HG03159 (cell line): ENCODE results near the gene TOR2A.
"Not testable (repeated sequence)": the region's sequence is repeated elsewhere in the genome, so short reads cannot be mapped to it uniquely, and the experiment has no call there.

Experiments
- ATAC-seq: cut with Tn5 transposase; IDR thresholded peaks from one replicate; pipeline ENCODE4 v1.9.1; 2021; ENCODE audit warnings: mild to moderate bottlenecking, moderate library complexity; ENCODE audit not compliant: unreplicated experiment

Gene TOR2A

GRCh38 chr9:127769101-127769500 lies 34.0 kb upstream of the TOR2A start:
- ATAC-seq: no peak

GRCh38 chr9:127768698-127769097 lies 33.6 kb upstream of the TOR2A start:
- no peak for ATAC-seq

GRCh38 chr9:127767909-127768331 lies 32.8 kb upstream of the TOR2A start:
- no peak for ATAC-seq

- ATAC-seq: no peak
Observed at GRCh38 chr9:127767410-127767809, 32.3 kb upstream of the TOR2A start.

- no peak for ATAC-seq
Observed at GRCh38 chr9:127765418-127765817, 30.3 kb upstream of the TOR2A start.

- no peak for ATAC-seq
Observed at GRCh38 chr9:127763918-127764384, 28.9 kb upstream of the TOR2A start.

- ATAC-seq: no peak
Observed at GRCh38 chr9:127762111-127762676, 27.1 kb upstream of the TOR2A start.

GRCh38 chr9:127761491-127761956 lies 26.4 kb upstream of the TOR2A start:
- no peak for ATAC-seq

GRCh38 chr9:127761061-127761460 lies 26.0 kb upstream of the TOR2A start:
- no peak for ATAC-seq

GRCh38 chr9:127758843-127759242 lies 23.7 kb upstream of the TOR2A start:
- no peak for ATAC-seq

GRCh38 chr9:127756776-127757175 lies 21.7 kb upstream of the TOR2A start:
- not testable (repeated sequence) for ATAC-seq

- ATAC-seq: no peak
Observed at GRCh38 chr9:127756233-127756632, 21.1 kb upstream of the TOR2A start.

GRCh38 chr9:127755061-127756060 lies 20.3 kb upstream of the TOR2A start:
- no peak for ATAC-seq

- no peak for ATAC-seq
Observed at GRCh38 chr9:127754099-127755060, 19.3 kb upstream of the TOR2A start.

GRCh38 chr9:127753622-127754021 lies 18.5 kb upstream of the TOR2A start:
- no peak for ATAC-seq

GRCh38 chr9:127753148-127753547 lies 18.1 kb upstream of the TOR2A start:
- ATAC-seq: no peak

GRCh38 chr9:127751269-127752054 lies 16.4 kb upstream of the TOR2A start:
- no peak for ATAC-seq

GRCh38 chr9:127749090-127749787 lies 14.1 kb upstream of the TOR2A start:
- ATAC-seq: no peak

- no peak for ATAC-seq
Observed at GRCh38 chr9:127746959-127747569, 12.0 kb upstream of the TOR2A start.
